Measurements from ENCODE around the gene RIPOR3.
"Not testable (repeated sequence)": the region's sequence is repeated elsewhere in the genome, so short reads cannot be mapped to it uniquely, and the experiment has no call there.

The RIPOR3 gene

GRCh38 chr20:50659975-50660670 is 31.2 kb downstream of the RIPOR3 start:
- DNase-seq (ENCODE audit: low read depth, low spot score): no peak

GRCh38 chr20:50658804-50659380 is 32.5 kb downstream of the RIPOR3 start:
- DNase-seq (ENCODE audit: low read depth, low spot score): no peak

GRCh38 chr20:50655311-50655880 is 35.9 kb downstream of the RIPOR3 start:
- DNase-seq (ENCODE audit: low read depth, low spot score): no peak

GRCh38 chr20:50654904-50655303 is 36.4 kb downstream of the RIPOR3 start:
- DNase-seq (ENCODE audit: low read depth, low spot score): no peak

- no peak for DNase-seq (ENCODE audit: low read depth, low spot score)
These were observed 38.5 kb downstream of the RIPOR3 start for GRCh38 chr20:50652702-50653294.

- no peak for DNase-seq (ENCODE audit: low read depth, low spot score)
These were observed 39.7 kb downstream of the RIPOR3 start for GRCh38 chr20:50651676-50652075.

GRCh38 chr20:50649590-50649989 is 41.8 kb downstream of the RIPOR3 start:
- DNase-seq (ENCODE audit: low read depth, low spot score): no peak

GRCh38 chr20:50648651-50649050 is 42.7 kb downstream of the RIPOR3 start:
- no peak for DNase-seq (ENCODE audit: low read depth, low spot score)

- no peak for DNase-seq (ENCODE audit: low read depth, low spot score)
These were observed 44.8 kb downstream of the RIPOR3 start for GRCh38 chr20:50646483-50646996.

GRCh38 chr20:50645253-50646068 is 45.9 kb downstream of the RIPOR3 start:
- DNase-seq (ENCODE audit: low read depth, low spot score): no peak

GRCh38 chr20:50642288-50642803 is 49.0 kb downstream of the RIPOR3 start:
- no peak for DNase-seq (ENCODE audit: low read depth, low spot score)

- DNase-seq (ENCODE audit: low read depth, low spot score): not testable (repeated sequence)
These were observed 49.6 kb downstream of the RIPOR3 start for GRCh38 chr20:50641625-50642287.

- not testable (repeated sequence) for DNase-seq (ENCODE audit: low read depth, low spot score)
These were observed 51.2 kb downstream of the RIPOR3 start for GRCh38 chr20:50639971-50640711.

- not testable (repeated sequence) for DNase-seq (ENCODE audit: low read depth, low spot score)
These were observed 53.1 kb downstream of the RIPOR3 start for GRCh38 chr20:50638015-50638847.

GRCh38 chr20:50636601-50637540 is 54.5 kb downstream of the RIPOR3 start:
- no peak for DNase-seq (ENCODE audit: low read depth, low spot score)

- no peak for DNase-seq (ENCODE audit: low read depth, low spot score)
These were observed 55.4 kb downstream of the RIPOR3 start for GRCh38 chr20:50635676-50636600.

GRCh38 chr20:50635014-50635557 is 56.3 kb downstream of the RIPOR3 start:
- DNase-seq (ENCODE audit: low read depth, low spot score): no peak

Data from activated CD4-positive, CD25-positive, alpha-beta regulatory T cell treated with anti-CD3 and anti-CD28 coated beads, Interleukin-2, amount 50 U/mL, for 16 hours (primary cell).